GM18526 (cell line): ENCODE measurements around the gene CDON.

Experiments used
- POLR2A ChIP-seq: IDR thresholded peaks from 3 replicates; pipeline ENCODE4 v1.6.1; 2011; ENCODE audit not compliant: insufficient read length; ENCODE audit errors: extremely low read depth

The CDON gene

GRCh38 chr11:125923633-125924032 is 139.0 kb downstream of the CDON start:
- TF ChIP-seq POLR2A = no peak

- TF ChIP-seq POLR2A = no peak
These were observed 139.6 kb downstream of the CDON start for GRCh38 chr11:125923012-125923579.

- no peak for TF ChIP-seq POLR2A
These were observed 140.5 kb downstream of the CDON start for GRCh38 chr11:125922156-125922555.

- no peak for TF ChIP-seq POLR2A
These were observed 141.6 kb downstream of the CDON start for GRCh38 chr11:125921042-125921441.

- no peak for TF ChIP-seq POLR2A
These were observed 144.4 kb downstream of the CDON start for GRCh38 chr11:125918140-125918840.

GRCh38 chr11:125916683-125917347 is 145.9 kb downstream of the CDON start:
- no peak for TF ChIP-seq POLR2A

- no peak for TF ChIP-seq POLR2A
These were observed 152.3 kb downstream of the CDON start for GRCh38 chr11:125910226-125910849.
